HG03280 (cell line): ENCODE results near the gene ZNF532.
"Not testable (repeated sequence)": the region's sequence is repeated elsewhere in the genome, so short reads cannot be mapped to it uniquely, and the experiment has no call there.

Source experiments
- ATAC-seq: cut with Tn5 transposase; IDR thresholded peaks from one replicate; pipeline ENCODE4 v1.9.1; 2021; ENCODE audit warnings: mild to moderate bottlenecking, moderate library complexity; ENCODE audit not compliant: unreplicated experiment

The ZNF532 gene, protein sequence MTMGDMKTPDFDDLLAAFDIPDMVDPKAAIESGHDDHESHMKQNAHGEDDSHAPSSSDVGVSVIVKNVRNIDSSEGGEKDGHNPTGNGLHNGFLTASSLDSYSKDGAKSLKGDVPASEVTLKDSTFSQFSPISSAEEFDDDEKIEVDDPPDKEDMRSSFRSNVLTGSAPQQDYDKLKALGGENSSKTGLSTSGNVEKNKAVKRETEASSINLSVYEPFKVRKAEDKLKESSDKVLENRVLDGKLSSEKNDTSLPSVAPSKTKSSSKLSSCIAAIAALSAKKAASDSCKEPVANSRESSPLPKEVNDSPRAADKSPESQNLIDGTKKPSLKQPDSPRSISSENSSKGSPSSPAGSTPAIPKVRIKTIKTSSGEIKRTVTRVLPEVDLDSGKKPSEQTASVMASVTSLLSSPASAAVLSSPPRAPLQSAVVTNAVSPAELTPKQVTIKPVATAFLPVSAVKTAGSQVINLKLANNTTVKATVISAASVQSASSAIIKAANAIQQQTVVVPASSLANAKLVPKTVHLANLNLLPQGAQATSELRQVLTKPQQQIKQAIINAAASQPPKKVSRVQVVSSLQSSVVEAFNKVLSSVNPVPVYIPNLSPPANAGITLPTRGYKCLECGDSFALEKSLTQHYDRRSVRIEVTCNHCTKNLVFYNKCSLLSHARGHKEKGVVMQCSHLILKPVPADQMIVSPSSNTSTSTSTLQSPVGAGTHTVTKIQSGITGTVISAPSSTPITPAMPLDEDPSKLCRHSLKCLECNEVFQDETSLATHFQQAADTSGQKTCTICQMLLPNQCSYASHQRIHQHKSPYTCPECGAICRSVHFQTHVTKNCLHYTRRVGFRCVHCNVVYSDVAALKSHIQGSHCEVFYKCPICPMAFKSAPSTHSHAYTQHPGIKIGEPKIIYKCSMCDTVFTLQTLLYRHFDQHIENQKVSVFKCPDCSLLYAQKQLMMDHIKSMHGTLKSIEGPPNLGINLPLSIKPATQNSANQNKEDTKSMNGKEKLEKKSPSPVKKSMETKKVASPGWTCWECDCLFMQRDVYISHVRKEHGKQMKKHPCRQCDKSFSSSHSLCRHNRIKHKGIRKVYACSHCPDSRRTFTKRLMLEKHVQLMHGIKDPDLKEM (N-terminal part only)

DNA sequence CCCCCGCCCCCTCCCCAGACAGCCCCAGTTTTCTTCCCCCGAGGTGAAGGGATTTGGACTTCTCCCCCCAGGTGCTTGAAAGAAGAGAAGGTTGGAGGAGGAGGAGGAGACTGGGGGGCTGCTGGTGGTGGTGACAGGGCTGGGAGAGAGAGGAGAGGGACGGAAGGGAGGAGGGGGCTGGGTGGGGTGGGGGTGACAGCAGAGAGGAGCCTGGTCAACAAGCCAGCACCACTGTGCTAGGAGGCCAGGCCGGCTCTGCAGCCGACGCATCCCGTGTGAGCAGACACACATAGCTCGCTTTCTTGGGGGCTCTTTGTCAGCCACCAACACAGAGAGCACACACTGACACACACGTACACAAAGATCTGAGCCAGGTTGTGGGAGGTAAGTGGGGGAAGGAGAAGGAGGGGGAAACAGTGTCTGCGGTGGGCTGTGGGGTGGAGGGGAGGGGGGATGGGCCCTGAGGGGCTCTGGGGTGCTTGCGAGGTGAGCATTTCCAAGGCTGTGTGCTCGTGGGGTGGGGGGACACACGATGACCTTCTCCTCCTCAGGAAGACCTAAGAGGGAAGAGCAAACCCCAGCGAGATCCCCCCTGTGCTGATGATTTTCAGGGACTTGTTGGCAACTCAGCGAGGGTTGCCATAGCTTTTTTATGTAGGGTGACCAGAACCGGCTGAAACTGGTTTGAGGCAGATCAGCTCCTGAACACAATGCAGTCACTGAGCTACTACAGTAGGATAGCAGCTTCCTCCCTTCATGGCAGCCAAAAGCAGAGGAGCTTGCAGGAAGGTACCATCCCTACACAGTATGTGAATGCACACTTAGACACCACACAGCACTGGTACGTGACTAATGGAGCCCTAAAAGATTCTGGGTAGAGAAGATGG lies at the start of gene ZNF532:
Gene ZNF532, plus strand, starts transcription at position 732 of the 887 bp plus-strand sequence. CDS start 53,411 bp downstream, outside the sequence.
- no peak for ATAC-seq

DNA sequence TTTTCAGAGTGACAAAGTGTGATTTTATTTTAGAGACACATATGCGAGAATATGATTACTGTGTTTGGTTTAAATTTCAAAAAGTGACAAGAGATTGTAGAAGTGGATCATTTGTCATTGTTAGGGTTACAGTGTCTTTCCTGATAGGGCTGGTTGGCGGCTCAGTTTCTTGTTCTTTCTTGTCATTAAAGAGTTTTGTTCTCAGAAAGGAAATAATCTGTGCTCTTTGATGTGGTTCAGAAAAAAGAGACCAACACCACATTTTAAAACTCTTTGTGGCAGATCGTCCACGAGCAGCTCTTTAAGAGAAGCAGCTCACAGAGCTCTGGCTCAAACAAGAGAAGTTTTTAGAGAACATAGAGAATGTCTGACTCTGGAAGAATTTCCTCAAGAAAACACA lies 45.6 kb upstream of the ZNF532 start:
- ATAC-seq: no peak

DNA sequence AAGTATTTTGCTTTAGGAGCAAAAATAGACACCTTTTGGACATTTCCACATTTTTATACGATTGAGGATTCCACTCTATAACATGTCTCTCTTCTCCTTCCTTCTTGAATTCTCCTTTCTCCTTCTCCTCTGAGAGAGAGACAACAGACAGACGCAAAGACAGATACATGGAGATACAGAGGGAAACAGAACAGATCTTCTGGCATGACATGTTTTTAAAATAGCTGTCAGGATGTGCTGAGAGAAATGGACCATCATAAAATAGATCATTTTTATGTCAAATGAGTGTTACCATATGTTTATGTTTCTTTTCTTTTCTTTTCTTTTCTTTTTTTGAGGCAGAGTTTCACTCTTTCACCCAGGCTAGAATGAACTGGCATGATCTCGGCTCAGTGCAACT lies 44.4 kb upstream of the ZNF532 start:
- ATAC-seq: no peak

DNA sequence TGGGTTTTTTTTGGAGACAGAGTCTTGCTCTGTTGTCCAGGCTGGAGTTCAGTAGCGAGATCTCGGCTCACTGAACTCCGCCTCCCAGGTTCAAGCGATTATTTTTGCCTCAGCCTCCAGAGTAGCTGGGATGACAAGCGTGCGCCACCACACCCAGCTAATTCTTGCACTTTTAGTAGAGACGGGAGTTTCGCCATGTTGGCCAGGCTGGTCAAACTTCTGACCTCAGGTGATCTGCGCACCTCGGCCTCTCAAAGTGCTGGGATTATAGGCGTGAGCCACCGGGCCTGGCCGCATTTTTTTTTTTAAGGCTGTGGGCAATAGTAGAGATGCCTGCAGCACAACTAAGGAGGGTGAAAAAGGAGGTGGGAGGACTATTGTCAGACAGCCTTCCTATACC lies 41.7 kb upstream of the ZNF532 start:
- no peak for ATAC-seq

DNA sequence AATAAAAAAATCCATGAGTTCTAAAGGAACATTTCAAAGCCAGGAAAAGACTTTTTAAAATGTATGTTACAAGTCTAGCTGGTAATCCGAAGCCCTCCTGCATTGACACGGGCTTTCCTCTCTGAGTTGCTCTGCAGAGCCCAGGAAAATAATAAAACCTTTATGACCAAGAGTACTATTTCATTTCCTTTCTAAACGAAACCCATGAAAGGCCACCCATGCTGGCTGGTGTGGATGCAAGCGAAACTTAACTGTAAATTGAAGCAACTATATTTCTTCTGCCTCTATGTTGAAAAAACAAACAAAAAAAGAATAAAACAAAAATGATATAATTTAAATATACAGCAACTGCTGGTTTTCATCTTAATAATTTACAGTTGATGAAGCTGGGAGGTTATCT lies 41.3 kb upstream of the ZNF532 start:
- ATAC-seq: no peak

DNA sequence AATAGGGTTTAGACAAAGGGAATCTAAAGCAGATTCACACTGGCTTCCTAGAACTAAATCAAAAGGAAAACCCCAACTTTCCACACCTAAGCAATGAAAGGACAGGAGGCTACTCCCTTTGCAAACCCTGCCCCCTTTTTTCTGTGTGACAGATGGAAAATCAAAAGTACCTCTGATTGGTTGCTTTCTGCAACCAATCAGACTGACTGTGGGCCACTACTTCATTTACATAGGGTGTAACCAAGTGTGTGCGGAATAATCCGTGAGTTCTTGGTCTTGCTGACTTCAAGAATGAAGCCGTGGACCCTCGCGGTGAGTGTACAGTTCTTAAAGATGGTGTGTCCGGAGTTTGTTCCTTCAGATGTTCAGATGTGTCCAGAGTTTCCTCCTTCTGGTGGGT lies 37.8 kb upstream of the ZNF532 start:
- not testable (repeated sequence) for ATAC-seq

DNA sequence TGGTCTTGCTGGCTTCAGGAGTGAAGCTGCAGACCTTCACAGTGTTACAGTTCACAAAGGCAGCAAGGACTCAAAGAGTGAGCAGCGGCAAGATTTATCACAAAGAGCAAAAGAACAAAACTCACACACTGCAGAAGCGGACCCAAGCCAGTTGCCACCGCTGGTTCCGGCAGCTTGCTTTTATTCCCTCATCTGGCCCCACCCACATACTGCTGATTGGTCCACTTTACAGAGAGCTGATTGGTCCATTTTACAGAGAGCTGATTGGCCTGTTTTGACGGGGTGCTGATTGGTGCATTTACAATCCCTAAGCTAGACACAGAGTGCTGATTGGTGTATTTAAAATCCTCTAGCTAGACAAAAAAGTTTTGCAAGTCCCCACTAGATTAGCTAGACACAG lies 37.2 kb upstream of the ZNF532 start:
- ATAC-seq: no peak

DNA sequence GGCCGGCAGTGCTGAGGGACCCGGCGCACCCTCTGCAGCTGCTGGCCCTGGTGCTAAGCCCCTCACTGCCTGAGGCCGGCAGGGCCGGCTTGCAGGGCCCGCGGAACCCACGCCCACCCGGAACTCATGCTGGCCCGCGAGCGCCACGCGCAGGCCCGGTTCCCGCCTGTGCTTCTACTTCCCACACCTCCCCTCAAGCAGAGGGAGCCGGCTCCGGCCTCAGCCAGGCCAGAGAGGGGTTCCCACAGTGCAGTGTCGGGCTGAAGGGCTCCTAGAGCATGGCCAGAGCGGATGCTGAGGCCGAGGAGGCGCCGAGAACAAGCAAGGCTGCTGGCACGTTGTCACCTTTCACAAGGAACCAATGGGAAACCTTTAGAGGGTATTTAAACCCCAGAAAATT lies 36.8 kb upstream of the ZNF532 start:
- ATAC-seq: no peak

DNA sequence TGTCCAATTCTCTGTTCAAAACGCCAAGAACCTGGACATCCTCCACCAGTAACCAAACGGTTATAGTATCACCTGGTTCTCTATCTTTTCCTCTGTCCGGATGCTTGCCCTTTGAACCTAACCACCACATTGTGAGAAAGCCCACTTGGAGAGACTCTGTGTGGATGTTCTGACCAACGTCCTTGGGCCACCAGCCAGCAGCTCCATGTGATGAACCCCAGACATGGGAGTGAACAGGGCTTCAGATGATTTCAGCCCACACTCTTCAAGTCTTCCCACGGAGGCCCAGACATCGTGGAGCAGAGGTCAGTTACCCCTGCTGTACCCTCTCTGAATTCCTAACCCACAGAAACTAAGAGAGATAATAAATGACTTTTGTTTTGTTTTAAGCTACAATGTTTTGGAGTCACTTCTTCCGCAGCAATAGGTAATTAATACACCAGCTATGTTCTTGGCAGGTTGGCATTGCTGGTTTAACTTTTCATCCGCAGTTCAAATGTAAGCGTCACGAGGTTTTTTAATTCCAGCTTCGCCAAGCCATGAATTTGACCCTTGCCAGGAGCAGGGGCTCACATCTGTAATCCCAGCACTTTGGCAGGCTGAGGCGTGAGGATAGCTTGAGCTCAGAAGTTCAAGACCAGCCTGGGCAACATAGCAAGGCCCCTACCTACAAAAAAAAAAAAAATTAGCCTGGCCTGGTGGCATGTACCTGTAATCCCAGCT lies 36.1 kb upstream of the ZNF532 start:
- no peak for ATAC-seq

DNA sequence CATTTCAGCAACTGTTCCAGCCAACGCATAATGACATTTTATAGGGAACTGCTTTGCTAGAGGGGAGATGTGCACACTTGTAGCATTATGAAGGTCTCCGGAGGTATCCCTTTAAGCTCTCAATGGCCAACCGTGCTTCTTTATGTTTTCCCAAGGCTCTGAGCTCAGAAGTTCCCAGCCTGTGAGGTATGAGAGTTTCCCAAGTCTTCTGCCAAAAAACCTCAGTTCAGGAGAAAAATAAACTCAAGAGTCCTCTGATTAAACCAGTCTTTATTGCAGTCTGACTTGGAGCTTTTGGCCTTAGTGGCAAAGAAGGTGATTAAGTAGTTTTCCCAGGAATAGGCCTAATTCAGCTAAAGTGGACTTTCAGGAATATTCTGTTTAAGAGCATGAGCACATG lies 35.4 kb upstream of the ZNF532 start:
- ATAC-seq: no peak

DNA sequence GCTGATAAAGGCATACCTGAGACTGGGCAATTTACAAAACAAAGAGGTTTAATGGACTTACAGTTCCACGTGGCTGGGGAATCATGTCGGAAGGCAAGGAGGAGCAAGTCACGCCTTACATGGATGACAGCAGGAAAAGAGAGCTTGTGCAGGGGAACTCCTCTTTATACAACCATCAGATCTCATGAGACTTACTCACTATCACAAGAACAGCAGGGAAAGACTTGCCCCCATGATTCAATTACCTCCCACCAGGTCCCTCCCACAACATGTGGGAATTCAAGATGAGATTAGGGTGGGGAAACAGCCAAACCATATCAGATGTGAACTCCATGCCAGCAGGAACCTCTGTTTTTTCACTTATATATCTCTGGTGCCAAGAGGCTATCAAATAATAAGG lies 34.8 kb upstream of the ZNF532 start:
- not testable (repeated sequence) for ATAC-seq

DNA sequence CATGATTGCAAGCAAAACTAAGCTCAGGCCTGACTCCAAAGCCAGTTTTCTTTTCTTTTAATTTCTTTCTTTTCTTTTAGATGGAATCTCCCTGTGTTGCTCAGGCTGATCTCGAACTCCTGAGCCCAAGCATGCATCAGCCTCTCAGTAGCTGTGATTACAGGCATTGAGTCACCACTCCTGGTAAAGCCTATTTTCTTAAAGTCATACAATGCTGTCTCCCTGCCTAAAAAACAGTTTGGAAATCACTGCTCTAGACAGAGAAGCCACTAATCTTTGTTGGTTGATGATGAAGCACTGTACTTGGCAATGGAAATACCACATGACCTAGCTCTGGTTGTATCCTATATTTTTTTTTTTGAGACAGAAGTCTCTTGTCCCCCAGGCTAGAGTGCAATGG lies 33.1 kb upstream of the ZNF532 start:
- ATAC-seq: no peak

DNA sequence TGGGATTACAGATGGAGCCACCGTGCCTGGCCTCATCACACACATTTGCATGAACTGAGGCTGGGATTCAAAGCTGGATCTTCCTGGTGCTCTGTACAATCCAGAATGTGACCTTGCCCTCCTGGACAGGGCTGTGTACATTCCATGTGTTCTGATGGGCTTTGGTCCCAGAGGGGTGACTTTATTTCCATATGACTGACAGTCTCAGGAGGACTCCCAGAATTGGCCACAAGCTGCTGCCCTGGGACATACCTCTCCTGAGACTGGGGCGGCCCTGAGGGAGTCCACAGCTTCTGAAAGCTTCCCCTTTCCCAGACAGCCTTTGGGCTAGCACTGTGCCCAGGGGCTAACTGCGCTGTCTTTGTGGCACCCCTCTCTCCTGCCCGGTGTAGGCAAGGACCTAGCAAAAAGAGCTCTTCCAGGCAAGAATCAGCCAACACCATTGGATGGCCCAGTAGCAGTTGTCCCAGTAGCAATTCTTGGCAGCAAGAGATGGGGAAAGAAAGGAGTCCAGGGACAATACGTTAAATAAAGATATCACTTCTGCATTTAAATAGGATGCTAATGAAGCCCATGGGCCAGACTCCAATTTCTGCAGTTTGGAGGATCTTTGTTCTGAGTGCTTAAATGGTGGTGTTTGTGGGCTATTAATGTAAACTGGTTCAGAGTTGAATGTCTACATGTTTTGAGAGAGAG lies 26.4 kb upstream of the ZNF532 start:
- ATAC-seq: no peak

DNA sequence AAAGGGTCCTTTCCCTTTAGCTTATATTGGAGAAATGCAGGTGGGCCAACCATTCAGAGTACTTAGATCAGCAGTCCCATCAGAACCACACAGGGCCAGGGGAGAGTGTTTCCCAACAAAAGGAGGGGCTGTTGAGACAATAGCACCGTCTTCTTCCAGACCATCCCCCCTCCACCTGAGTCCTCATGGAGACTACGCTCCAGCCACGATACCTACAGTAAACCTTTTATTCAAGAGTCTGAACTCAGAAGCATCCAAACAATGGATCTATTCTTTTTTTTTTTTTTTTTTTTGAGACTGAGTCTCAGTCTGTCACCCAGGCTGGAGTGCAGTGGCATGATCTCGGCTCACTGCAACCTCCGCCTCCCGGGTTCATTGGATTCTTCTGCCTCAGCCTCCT lies 25.7 kb upstream of the ZNF532 start:
- no peak for ATAC-seq

DNA sequence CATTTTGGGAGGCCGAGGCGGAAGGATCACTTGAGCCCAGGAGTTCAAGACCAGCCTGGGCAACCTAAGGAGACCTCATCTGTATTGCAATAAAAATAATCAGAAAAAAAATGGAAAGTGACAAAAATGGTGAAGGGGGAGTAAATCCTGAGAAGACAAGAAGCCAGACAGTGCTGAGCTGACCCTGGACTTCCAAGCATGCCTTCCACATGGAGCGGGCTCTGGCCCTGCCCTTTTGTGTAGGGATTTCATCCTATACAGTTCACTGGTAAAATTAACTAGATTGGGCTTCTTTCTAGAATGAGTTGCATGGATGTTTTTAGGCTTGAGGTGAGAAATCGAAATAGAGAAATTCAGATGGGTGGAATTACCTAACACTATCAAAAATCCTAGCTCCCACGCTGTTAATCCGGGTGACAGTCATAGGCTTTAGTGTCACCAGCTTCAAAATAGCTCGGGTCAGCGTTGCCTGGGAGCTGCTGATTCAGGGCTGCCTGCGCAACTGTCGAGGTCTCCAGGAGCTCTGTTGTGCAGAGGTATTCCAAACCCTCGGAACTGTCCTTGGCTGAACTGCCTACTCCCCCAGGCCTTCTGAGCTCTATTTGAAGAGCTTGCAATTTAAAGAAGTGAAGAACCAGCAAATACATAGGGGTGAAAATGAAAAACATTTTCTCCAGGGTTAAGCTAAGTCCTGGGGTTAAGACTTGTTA lies 21.5 kb upstream of the ZNF532 start:
- no peak for ATAC-seq

DNA sequence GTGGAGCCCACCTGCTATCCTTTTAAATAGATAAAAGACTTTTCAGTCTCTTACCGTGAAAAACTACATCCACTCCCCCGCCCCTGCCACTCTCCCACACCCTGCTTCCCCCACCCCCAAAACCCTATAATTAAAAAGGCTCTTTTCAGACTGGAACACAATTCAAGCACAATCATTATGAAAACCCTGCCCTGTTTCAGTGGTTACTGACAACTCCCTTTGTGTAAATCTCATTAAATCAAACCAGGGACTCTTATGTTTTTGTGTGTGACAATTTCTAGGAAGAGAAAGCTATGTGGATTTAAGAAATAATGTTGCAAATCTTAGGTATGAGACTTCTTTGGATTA lies 21.0 kb upstream of the ZNF532 start:
- ATAC-seq: no peak

DNA sequence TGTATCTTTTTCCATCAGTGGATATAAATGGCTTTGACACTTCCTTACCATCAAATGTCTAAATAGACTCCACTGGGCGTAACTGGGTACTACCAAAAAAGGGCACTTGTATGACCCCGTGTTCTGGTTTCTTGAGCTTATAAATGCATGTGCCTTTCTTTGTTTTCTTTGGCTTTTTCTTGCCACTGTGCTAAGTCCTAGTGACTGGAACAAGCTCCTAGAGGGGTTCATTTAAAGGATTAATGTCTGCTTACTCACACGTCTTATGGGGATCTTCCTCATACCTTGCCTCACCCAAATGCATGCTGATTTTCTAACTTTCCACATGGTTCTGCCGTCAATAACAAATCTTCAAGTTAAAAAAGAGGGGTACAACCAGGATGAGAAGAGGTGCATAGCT lies 19.8 kb upstream of the ZNF532 start:
- ATAC-seq: no peak

DNA sequence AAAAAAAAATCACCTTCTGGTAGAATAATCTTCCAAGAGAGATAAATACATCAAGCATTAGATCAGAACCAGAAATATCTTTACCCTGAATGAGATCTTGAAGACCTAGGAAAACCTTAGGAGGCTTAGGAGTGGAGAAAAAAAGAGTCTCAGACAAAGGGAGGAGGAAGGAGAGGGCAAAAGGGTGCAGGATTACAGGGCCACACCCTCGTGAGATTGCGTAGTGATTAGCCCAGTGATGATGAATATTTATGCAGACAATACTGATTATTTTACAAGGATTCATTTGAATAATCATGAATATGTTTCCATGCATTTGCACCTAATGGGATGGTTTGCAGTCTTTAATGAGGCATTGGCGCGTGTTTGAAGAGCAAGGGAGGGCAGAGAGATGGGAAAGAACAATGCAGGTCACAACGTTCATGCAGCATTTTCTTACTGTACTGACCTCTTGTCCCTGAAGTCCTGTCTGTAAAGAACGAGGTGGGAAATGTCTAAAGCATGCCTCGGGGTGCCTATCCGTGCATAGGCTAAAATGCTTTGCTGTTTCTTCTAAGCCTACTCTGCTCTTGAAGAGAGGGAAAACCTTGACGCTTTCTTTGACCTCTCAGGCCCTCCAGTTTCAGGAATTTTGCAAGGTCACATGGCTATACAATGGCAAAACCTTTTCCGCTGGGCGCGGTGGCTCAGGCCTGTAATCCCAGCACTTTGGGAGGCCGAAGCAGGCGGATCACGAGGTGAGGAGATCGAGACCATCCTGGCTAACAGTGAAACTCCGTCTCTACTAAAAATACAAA lies 18.6 kb upstream of the ZNF532 start:
- no peak for ATAC-seq
